Psoas muscle (tissue), 8 donors: Measurements from ENCODE around the gene MAB21L3. TPM values are rescaled to one million over a fixed set of nuclear protein-coding genes. Genes with fewer than 3 reads are reported as not detected.

Source experiments
- ATAC-seq, 4 donors: fragments of 200-7000 bp; cut with Tn5 transposase; one replicate each; pipeline ENCODE4 v1.9.1; 2020; ENCODE audit warnings: moderate library complexity in 3 of 4, mild to moderate bottlenecking in 2 of 4
- DNase-seq, 2 donors: peaks; one replicate each; pipeline ENCODE4 v3.0.0-alpha.2; 2020
- H3K27ac ChIP-seq: fragments of 200-600 bp; one replicate; pipeline ENCODE4 v1.8.0; 2022
- H3K27me3 ChIP-seq, 3 donors: fragments of 200-600 bp in 1 of 3; one replicate each; pipeline versions ENCODE4 v1.6.1 to v1.8.0; 2013 to 2022; ENCODE audit warnings: low read length in 2 of 3, mild to moderate bottlenecking in 2 of 3, moderate library complexity in 1 of 3; ENCODE audit not compliant: insufficient read depth in 3 of 3
- H3K36me3 ChIP-seq, 2 donors: fragments of 200-600 bp in 1 of 2; one replicate each; pipeline versions ENCODE4 v1.6.1 to v1.8.0; 2013 to 2022; ENCODE audit warnings: low read depth in 1 of 2, mild to moderate bottlenecking in 1 of 2, moderate library complexity in 1 of 2; ENCODE audit not compliant: insufficient read depth in 1 of 2
- H3K4me1 ChIP-seq: fragments of 200-600 bp; one replicate; pipeline ENCODE4 v1.8.0; 2022
- H3K4me3 ChIP-seq: fragments of 200-600 bp; one replicate; pipeline ENCODE4 v1.8.0; 2022; ENCODE audit warnings: mild to moderate bottlenecking
- H3K9me3 ChIP-seq: fragments of 200-600 bp; one replicate; pipeline ENCODE4 v1.8.0; 2022
- CTCF ChIP-seq: fragments of 200-600 bp; IDR thresholded peaks from one replicate; pipeline ENCODE4 v1.8.0; 2022; ENCODE audit warnings: antibody characterized with exemption
- WGBS, 3 donors: extraction: QIAGEN DNeasy Blood & Tissue Kit; methylation state at CpG; one replicate each; pipeline versions ENCODE4 v1.1.6 to v1.1.7; 2013; 5-methylcytosine and 5-hydroxymethylcytosine counted together
- intact Hi-C, 2 donors: fragments of 100-400 bp; cut with DNase I; formaldehyde crosslinking; loops; one replicate each; pipeline versions ENCODE4 v1.11.0 to v1.14.2; 2022
- polyA plus RNA-seq, 3 donors: library from polyadenylated mRNA; stranded (reverse); fragments of 200-250 nt; gene quantifications; one replicate each; pipeline ENCODE4 v1.2.3, GENCODE V29; 2013
- total RNA-seq, 4 donors: library from RNA; stranded (reverse); fragmentation: NEBNext Ultra II Directional in 2 of 4; extraction: Animal tissue kit (Norgen Biotek cat#: 25700) in 2 of 4; gene quantifications; one replicate each; pipeline versions ENCODE4 v1.2.1 to v1.2.4, GENCODE V29; 2021 to 2023
- donor health status: healthy with polysubstance abuse.
- donor health status: DM: no; HTN: no; CAD: no; lungs with moderate emphysema.
- donor health status: Bipolar disorder and iron deficiency.
- donor health status: healthy.
- donor health status: DM: yes; HTN: yes; CAD: no.
- donor health status: DM: no; HTN: no; CAD: no.
- donor health status: DM: no; HTN: no; CAD: no.
- donor health status: DM: yes; HTN: yes; CAD: no.

The MAB21L3 gene
- total and polyA plus RNA-seq, 7 donors = 0.04 TPM; not detected in 6

DNA sequence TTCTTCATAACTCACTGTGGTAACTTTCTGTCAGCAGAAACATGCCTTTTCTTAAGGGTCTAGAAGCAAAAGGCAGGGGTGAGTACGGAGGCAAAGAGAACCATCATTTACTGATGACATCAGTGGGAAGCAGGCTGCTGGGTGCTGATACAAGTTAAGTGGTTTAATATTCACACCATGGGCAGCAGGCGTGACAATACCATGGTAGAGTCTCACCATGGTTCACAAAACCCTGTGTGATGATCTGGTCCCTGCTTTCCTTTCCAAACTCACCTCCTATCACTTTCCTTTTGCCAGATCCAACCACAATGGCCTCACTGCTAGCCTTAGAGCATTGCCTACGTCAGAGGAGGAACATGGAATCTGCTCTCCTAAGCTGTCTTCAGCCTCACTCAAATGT lies 8.7 kb downstream of the MAB21L3 start:
- no peaks in the 10 kb centered on the region for H3K36me3 ChIP-seq
- H3K27ac ChIP-seq = no peak overlapping the region
- no peak overlapping the region for H3K4me3 ChIP-seq
- WGBS, 3 donors = 82 to 85% (median 84%) methylated on average over 3 of the region's 3 CpGs
- TF ChIP-seq CTCF = no peak
- H3K4me1 ChIP-seq = no peaks in the 10 kb centered on the region
- no peak for DNase-seq
- intact Hi-C loops = no loop called here
- no peaks in the 10 kb centered on the region for H3K9me3 ChIP-seq
- peaks cover 0 to 2% (median 0%) of the 10 kb centered on the region in 3 donors for H3K27me3 ChIP-seq
- ATAC-seq = no peak

DNA sequence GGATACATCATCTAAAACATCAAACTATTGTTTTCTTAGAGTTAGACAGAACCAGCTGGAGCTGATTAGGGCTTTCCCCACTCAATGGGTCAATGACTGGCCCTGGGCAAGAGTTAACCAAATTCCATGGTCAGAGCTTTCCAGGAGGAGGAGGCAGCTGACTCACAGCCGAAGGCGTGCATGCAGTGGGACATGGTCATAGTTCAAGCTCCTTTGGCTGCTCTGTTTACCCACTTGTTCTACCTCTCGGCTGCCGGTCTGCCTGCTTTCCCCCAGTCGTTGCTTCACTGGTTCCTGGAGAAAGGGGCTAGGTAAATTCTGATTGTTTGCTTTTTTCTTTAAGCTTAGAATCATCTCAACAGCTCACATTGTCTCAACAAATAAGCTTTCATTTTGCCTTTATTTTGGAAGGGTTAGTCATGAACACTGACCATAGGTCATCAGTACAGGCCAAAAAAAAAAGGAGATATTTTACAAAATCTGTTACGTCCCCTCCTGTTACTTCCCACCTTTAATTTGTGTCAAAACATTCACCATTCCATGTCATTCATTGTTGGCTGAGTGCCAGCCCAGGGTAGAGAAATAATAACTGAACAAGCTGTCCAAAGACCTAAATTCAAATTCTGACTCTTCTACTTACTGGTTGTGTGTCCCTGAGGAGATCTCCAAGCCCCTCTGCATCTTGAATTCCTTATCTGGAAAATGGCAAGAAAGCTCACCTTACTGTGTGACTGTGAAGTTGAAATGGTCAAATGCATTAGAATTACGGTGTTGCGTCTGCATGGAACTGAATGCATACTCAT lies 12.0 kb downstream of the MAB21L3 start:
- H3K27ac ChIP-seq = no peak overlapping the region
- no peaks in the 10 kb centered on the region for H3K36me3 ChIP-seq
- H3K9me3 ChIP-seq = no peaks in the 10 kb centered on the region
- no peaks in the 10 kb centered on the region for H3K4me1 ChIP-seq
- peaks cover 0 to 2% (median 0%) of the 10 kb centered on the region in 3 donors for H3K27me3 ChIP-seq
- ATAC-seq (peak in 3 of 4 donors; percentile 43 to 68 (median 48)), DNase-seq (no peak)
- H3K4me3 ChIP-seq = no peak overlapping the region
- 53 to 65% (median 53%) methylated on average over 8 of the region's 8 CpGs for WGBS, 3 donors
- no peak for TF ChIP-seq CTCF
- intact Hi-C loops = no loop called here

GRCh38 chr1:116123837-116124533 lies 12.8 kb downstream of the MAB21L3 start:
- no peak overlapping the region for H3K27ac ChIP-seq
- H3K36me3 ChIP-seq = no peaks in the 10 kb centered on the region
- no peak for DNase-seq
- no peak for TF ChIP-seq CTCF
- H3K9me3 ChIP-seq = no peaks in the 10 kb centered on the region
- no peak overlapping the region for H3K4me3 ChIP-seq
- WGBS, 3 donors = 65 to 71% (median 66%) methylated on average over 14 of the region's 14 CpGs
- H3K27me3 ChIP-seq = peaks cover 0 to 2% (median 0%) of the 10 kb centered on the region in 3 donors
- no peaks in the 10 kb centered on the region for H3K4me1 ChIP-seq
- intact Hi-C loops = no loop called here
- ATAC-seq = no peak

DNA sequence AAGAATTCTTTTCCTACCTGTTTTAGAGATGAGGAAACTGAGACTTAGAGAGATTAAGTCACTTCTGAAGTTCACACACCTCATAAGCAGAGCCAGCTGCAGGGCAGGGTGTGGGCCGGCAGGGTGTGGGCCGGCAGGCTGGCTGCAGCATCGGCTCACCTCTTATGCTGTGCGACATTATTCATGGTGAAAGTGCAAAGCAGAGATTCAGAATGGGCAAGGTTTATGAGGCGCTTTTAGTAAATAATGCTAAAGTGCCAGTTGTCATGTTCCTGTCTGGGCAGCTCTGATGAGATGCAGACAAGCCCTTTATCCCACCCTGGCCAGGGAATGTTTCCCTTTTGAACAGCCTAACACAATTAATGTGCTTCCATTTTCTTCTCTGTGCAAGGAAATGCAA lies 14.6 kb downstream of the MAB21L3 start:
- no peak for ATAC-seq

More for the DNA sequence above, 14.6 kb downstream of the MAB21L3 start:
- H3K4me1 ChIP-seq = no peaks in the 10 kb centered on the region
- intact Hi-C loops = no loop called here
- 56 to 73% (median 59%) methylated on average over 5 of the region's 5 CpGs for WGBS, 3 donors
- peaks cover 0 to 2% (median 0%) of the 10 kb centered on the region in 3 donors for H3K27me3 ChIP-seq
- no peak for TF ChIP-seq CTCF
- H3K36me3 ChIP-seq = no peaks in the 10 kb centered on the region
- no peak for DNase-seq
- no peak overlapping the region for H3K4me3 ChIP-seq
- no peak overlapping the region for H3K27ac ChIP-seq
- H3K9me3 ChIP-seq = no peaks in the 10 kb centered on the region
